T47D (cell line): ENCODE results near the gene FREM1.

ENCODE experiments used
- DNase-seq, 2 experiments: peaks; one replicate each; pipeline versions ENCODE4 v3.0.0 to v3.0.0-alpha.2; 2011 to 2012; ENCODE audit warnings: low read depth in 1 of 2, low spot score in 1 of 2
- JUND ChIP-seq: IDR thresholded peaks from 2 replicates; pipeline ENCODE4 v1.6.1; 2012; ENCODE audit warnings: low read depth
- in situ Hi-C: cut with HindIII; loops from 2 replicates; pipeline ENCODE4 v1.10.0; 2016; ENCODE audit warnings: low sequenced_read_pairs, low pct_unique_long_range_greater_than_20kb

FREM1 gene

DNA sequence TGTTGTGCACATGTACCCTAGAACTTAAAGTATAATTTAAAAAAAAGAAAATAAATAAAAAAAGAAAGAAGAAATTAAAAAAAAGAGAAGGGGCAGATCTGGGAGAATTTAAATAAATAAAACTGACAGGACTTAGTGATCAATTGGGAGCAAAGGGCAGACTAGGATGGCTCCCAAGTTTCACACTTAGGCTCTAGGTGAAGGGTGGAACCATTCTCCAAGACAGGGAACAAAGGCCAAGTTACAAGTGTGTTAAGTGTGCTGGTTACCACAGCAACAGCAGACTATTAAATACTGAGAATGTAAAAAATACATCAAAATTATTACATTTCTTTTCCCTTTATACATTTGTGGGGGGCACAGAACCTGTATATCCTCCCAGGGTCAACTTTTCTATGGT lies 224.1 kb downstream of the FREM1 start:
- in situ Hi-C loops, result no loop called here
- TF ChIP-seq JUND, result no peak
- no peak for DNase-seq
